ENCODE results near the gene TOM1. TPM values are rescaled to one million over a fixed set of nuclear protein-coding genes. Genes with fewer than 3 reads are reported as not detected.
A peak's percentile ranks its signal among the peaks of the same experiment; 100 is the strongest.

Gene TOM1
- polyA plus RNA-seq, 1 of the 3 experiments (the other 2 are of a cell fraction), result 26.9 TPM

GRCh38 chr22:35258191-35258988, 41.3 kb upstream of the TOM1 start:
- Histone ChIP-seq H4K20me1 (ENCODE audit: insufficient read depth) (0 out of 2 replicates have a peak, but pooled peaks cover 4% of the 10 kb centered on the region), H3K27me3 (ENCODE audit: insufficient read depth) (no peaks in the 10 kb centered on the region), H3K4me1 (ENCODE audit: control insufficient read depth in 1 of 2, insufficient read depth in 2 of 2, low read depth in 1 of 2, low read length in 1 of 2) (peaks cover 0 to 5% of the 10 kb centered on the region in 2 experiments; a peak in 2 of 4 replicates), H3K27ac (ENCODE audit: low read depth in 2 of 2, low read length in 1 of 2) (peak overlapping the region; percentile 68 to 83; a peak in 3 of 4 replicates), H3K36me3 (replicated peaks in 1 of 2; ENCODE audit: control insufficient read depth in 1 of 2, insufficient read depth in 2 of 2, low read length in 1 of 2) (peaks cover 12 to 21% of the 10 kb centered on the region in 2 experiments), H3F3A (replicated peaks; ENCODE audit: insufficient read depth) (no peaks in the 10 kb centered on the region), H3K4me3 (ENCODE audit: low read depth in 2 of 2, low read length in 1 of 2) (peak overlapping the region; percentile 90 to 91), H3K9me2 (no peaks in the 10 kb centered on the region), H3K4me2 (peak overlapping the region; percentile 83), H2AFZ (ENCODE audit: low read depth) (peak overlapping the region; percentile 61), H3K79me2 (ENCODE audit: insufficient read depth) (peaks cover 60% of the 10 kb centered on the region), H3K9me3 (no peaks in the 10 kb centered on the region), H3K9ac (peak overlapping the region; percentile 98)
- ChIA-PET POLR2A (interaction anchor here (0.7 to 1.3 kb wide), 3 partner anchors 10 to 41 kb away, joined by 3 to 6 read pairs (median 3); partner anchors contain the start of gene TOM1), CTCF (interaction anchor here (0.7 to 1.4 kb wide), 4 partner anchors 17 to 27 kb away, joined by 3 to 5 read pairs (median 4); no protein-coding TSS in a partner anchor)
- no peak for TF ChIP-seq GATA2 (CRISPR knock-in tag; IDR thresholded peaks at IDR 0.05)
- no peak for TF ChIP-seq FOXM1 (IDR thresholded peaks at IDR 0.05; ENCODE audit: low read depth)
- peak; percentile 48 for DNase-seq
- 32% methylated on average over 23 of the region's 23 CpGs for WGBS (ENCODE audit: low lambda C conversion rate)

- WGBS (ENCODE audit: low lambda C conversion rate), result 95% methylated on average over 7 of the region's 7 CpGs
- CTCF ChIA-PET, result no interaction called here
Measured at GRCh38 chr22:35264986-35265385, 34.7 kb upstream of the TOM1 start.

More at GRCh38 chr22:35264986-35265385, 34.7 kb upstream of the TOM1 start:
- Histone ChIP-seq H3K27me3 (ENCODE audit: insufficient read depth) (no peaks in the 10 kb centered on the region), H3F3A (replicated peaks; ENCODE audit: insufficient read depth) (no peaks in the 10 kb centered on the region), H3K4me1 (ENCODE audit: control insufficient read depth in 1 of 2, insufficient read depth in 2 of 2, low read depth in 1 of 2, low read length in 1 of 2) (no peaks in the 10 kb centered on the region), H3K27ac (ENCODE audit: low read depth in 2 of 2, low read length in 1 of 2) (no peak overlapping the region), H4K20me1 (ENCODE audit: insufficient read depth) (peaks cover 8% of the 10 kb centered on the region; the same call in 1 of the 2 replicates), H3K9me2 (no peaks in the 10 kb centered on the region), H3K9ac (no peak overlapping the region), H3K4me3 (ENCODE audit: low read depth in 2 of 2, low read length in 1 of 2) (no peak overlapping the region), H3K36me3 (replicated peaks in 1 of 2; ENCODE audit: control insufficient read depth in 1 of 2, insufficient read depth in 2 of 2, low read length in 1 of 2) (peaks cover 64 to 69% of the 10 kb centered on the region in 2 experiments), H3K79me2 (ENCODE audit: insufficient read depth) (peaks cover 70% of the 10 kb centered on the region), H3K9me3 (no peaks in the 10 kb centered on the region), H3K4me2 (no peak overlapping the region), H2AFZ (ENCODE audit: low read depth) (no peak overlapping the region)
- TF ChIP-seq ZBTB33 (IDR thresholded peaks at IDR 0.05; ENCODE audit: borderline replicate concordance, low read depth), result no peak
- no peak for TF ChIP-seq RFX5 (IDR thresholded peaks at IDR 0.05; ENCODE audit: low read length)
- no peak for TF ChIP-seq USF1 (IDR thresholded peaks at IDR 0.05; ENCODE audit: borderline replicate concordance, low read depth)
- TF ChIP-seq FOXM1 (IDR thresholded peaks at IDR 0.05; ENCODE audit: low read depth), result no peak
- no peak for TF ChIP-seq GABPA (IDR thresholded peaks at IDR 0.05; ENCODE audit: low read depth)
- no peak for TF ChIP-seq MXI1 (IDR thresholded peaks at IDR 0.05; ENCODE audit: low read depth, low read length)
- TF ChIP-seq TEAD4 (IDR thresholded peaks at IDR 0.05; ENCODE audit: borderline replicate concordance, insufficient read depth), result no peak
- TF ChIP-seq MEF2A (IDR thresholded peaks at IDR 0.05; ENCODE audit: borderline replicate concordance, low read depth), result no peak
- TF ChIP-seq RXRA (IDR thresholded peaks at IDR 0.05; ENCODE audit: borderline replicate concordance, low read depth), result no peak
- TF ChIP-seq POLR2AphosphoS5 (IDR thresholded peaks at IDR 0.05; ENCODE audit: low read depth, low read length), result no peak
- DNase-seq, result no peak
- POLR2A ChIA-PET, result no interaction called here

Measured in SK-N-SH (cell line).